HG02973 (cell line): Measurements from ENCODE around the gene SAA4.
"Not testable (repeated sequence)": the region's sequence is repeated elsewhere in the genome, so short reads cannot be mapped to it uniquely, and the experiment has no call there.

Source experiments
- ATAC-seq: cut with Tn5 transposase; IDR thresholded peaks from one replicate; pipeline ENCODE4 v1.9.1; 2021; ENCODE audit warnings: moderate library complexity; ENCODE audit not compliant: unreplicated experiment

The SAA4 gene

GRCh38 chr11:18236664-18237356 lies at the start of gene SAA4:
TSS of gene SAA4 (minus strand) at chr11:18236802. CDS start at chr11:18235926, 876 bp downstream.
- ATAC-seq, result no peak

GRCh38 chr11:18285841-18286240 lies 49.2 kb upstream of the SAA4 start:
- ATAC-seq, result no peak

GRCh38 chr11:18282626-18283025 lies 46.0 kb upstream of the SAA4 start:
- ATAC-seq, result no peak

GRCh38 chr11:18280438-18281045 lies 43.9 kb upstream of the SAA4 start:
- peak; percentile 88 for ATAC-seq

- ATAC-seq, result no peak
Measured at GRCh38 chr11:18277565-18278271, 41.1 kb upstream of the SAA4 start.

GRCh38 chr11:18271206-18271605 lies 34.6 kb upstream of the SAA4 start:
- no peak for ATAC-seq

GRCh38 chr11:18270102-18270501 lies 33.5 kb upstream of the SAA4 start:
- no peak for ATAC-seq

GRCh38 chr11:18269252-18269651 lies 32.6 kb upstream of the SAA4 start:
- not testable (repeated sequence) for ATAC-seq

GRCh38 chr11:18267335-18268133 lies 30.9 kb upstream of the SAA4 start:
- peak; percentile 61 for ATAC-seq

- ATAC-seq, result no peak
Measured at GRCh38 chr11:18265949-18266348, 29.3 kb upstream of the SAA4 start, which contains the start of gene SAA1. TSS of gene SAA1 (plus strand) at chr11:18266264. CDS start at chr11:18266888, 624 bp downstream.

GRCh38 chr11:18264677-18265555 lies 28.3 kb upstream of the SAA4 start:
- no peak for ATAC-seq

- ATAC-seq, result no peak
Measured at GRCh38 chr11:18264035-18264434, 27.4 kb upstream of the SAA4 start.

- not testable (repeated sequence) for ATAC-seq
Measured at GRCh38 chr11:18262681-18263350, 26.2 kb upstream of the SAA4 start.

GRCh38 chr11:18261721-18262120 lies 25.1 kb upstream of the SAA4 start:
- no peak for ATAC-seq

- no peak for ATAC-seq
Measured at GRCh38 chr11:18259259-18259658, 22.7 kb upstream of the SAA4 start.

GRCh38 chr11:18254781-18255361 lies 18.3 kb upstream of the SAA4 start:
- ATAC-seq, result no peak

- ATAC-seq, result no peak
Measured at GRCh38 chr11:18253778-18254338, 17.3 kb upstream of the SAA4 start.

- no peak for ATAC-seq
Measured at GRCh38 chr11:18253233-18253632, 16.6 kb upstream of the SAA4 start.

- no peak for ATAC-seq
Measured at GRCh38 chr11:18248561-18248960, 12.0 kb upstream of the SAA4 start, which contains the start of gene SAA2. TSS of gene SAA2 (minus strand) at chr11:18248668. CDS start at chr11:18248011, 657 bp downstream.
